ENCODE data around the gene PCDHGA5. TPM values are rescaled to one million over a fixed set of nuclear protein-coding genes. Genes with fewer than 3 reads are reported as not detected.
"Not testable (repeated sequence)": the region's sequence is repeated elsewhere in the genome, so short reads cannot be mapped to it uniquely, and the experiment has no call there.

Gene PCDHGA5
- total RNA-seq, 2 experiments from 2014 or later: 0.05 TPM; not detected in 1

DNA sequence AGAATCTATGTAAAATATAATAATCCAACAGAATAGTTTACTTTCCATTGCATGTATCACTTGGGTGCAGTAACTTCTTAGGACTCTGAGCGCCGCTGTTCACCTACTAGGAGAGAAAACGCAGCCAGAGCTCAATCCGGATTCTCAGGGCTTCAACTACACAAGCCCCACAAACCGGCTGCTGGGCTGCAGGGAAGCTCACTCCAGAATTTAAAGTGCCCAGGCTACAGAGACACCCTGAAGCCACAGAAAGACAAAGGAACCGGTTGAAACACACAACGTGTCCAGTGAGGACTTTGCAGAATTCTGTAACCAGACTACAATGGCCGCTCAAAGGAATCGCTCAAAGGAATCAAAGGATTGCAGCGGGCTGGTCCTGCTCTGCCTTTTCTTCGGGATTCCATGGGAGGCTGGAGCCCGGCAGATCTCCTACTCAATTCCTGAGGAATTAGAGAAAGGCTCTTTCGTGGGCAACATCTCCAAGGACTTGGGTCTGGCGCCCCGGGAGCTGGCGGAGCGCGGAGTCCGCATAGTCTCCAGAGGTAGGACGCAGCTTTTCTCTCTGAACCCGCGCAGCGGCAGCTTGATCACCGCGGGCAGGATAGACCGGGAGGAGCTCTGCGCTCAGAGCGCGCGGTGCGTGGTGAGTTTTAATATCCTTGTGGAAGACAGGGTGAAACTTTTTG, 49.0 kb downstream of the PCDHGA5 start, which contains the start of gene PCDHGA10:
Gene PCDHGA10, plus strand, starts transcription at position 134 of the 686 bp plus-strand sequence. Its CDS starts 189 bp downstream, at position 323.
- H3K9me3 Mint-ChIP-seq: peaks cover 20% of the 10 kb centered on the region
- DNase-seq: peak; percentile 73
- H3K36me3 Mint-ChIP-seq (ENCODE audit: low read depth): peaks cover 25% of the 10 kb centered on the region
- H3K27ac Mint-ChIP-seq: no peak within 1 kb of the TSS
- peaks cover 16% of the 10 kb centered on the region for H3K4me1 Mint-ChIP-seq (ENCODE audit: low read depth)
- peaks cover 69% of the 10 kb centered on the region for H3K27me3 Mint-ChIP-seq (ENCODE audit: low read depth)
- intact Hi-C loops (cut with micrococcal nuclease): loop anchor here (1.0 to 10.0 kb wide), 6 partner anchors 92 to 462 kb away; partner anchors contain the start of genes DIAPH1, PCDH1 and TAF7
- peak within 1 kb of the TSS; percentile 78 for H3K4me3 Mint-ChIP-seq
- CTCF ChIA-PET: interaction anchor here (0.6 to 7.2 kb wide), 30 partner anchors 8 to 191 kb away, joined by 3 to 45 read pairs (median 4); partner anchors contain the start of genes PCDHGA11, PCDHGA12, PCDHGA5 and PCDHGA9

DNA sequence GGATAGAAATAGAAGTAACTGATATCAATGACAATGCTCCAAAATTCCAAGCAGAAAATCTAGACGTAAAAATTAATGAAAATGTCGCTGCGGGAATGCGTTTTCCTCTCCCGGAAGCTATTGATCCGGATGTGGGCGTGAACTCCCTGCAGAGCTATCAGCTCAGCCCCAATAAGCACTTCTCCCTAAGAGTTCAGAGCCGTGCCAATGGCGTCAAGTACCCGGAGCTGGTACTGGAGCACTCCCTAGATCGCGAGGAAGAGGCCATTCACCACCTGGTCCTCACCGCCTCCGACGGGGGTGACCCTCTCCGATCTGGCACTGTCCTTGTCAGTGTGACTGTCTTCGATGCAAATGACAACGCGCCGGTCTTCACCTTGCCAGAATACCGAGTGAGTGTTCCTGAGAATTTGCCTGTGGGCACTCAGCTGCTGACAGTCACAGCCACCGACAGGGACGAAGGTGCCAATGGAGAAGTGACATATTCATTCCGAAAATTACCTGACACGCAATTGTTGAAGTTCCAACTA, 49.6 kb downstream of the PCDHGA5 start:
- Mint-ChIP-seq H3K36me3 (ENCODE audit: low read depth) (peaks cover 30% of the 10 kb centered on the region), H3K27ac (no peak overlapping the region), H3K9me3 (peaks cover 22% of the 10 kb centered on the region), H3K27me3 (ENCODE audit: low read depth) (peaks cover 69% of the 10 kb centered on the region), H3K4me1 (ENCODE audit: low read depth) (peaks cover 16% of the 10 kb centered on the region), H3K4me3 (peak overlapping the region; percentile 78)
- CTCF ChIA-PET: interaction anchor here (0.6 to 7.2 kb wide), 26 partner anchors 8 to 153 kb away, joined by 3 to 45 read pairs (median 5); partner anchors contain the start of genes PCDHGA11, PCDHGA12, PCDHGA5 and PCDHGA9
- intact Hi-C loops (cut with micrococcal nuclease): loop anchor here (1.0 to 10.0 kb wide), 5 partner anchors 93 to 461 kb away; partner anchors contain the start of genes DIAPH1, PCDH1 and TAF7
- no peak for DNase-seq

DNA sequence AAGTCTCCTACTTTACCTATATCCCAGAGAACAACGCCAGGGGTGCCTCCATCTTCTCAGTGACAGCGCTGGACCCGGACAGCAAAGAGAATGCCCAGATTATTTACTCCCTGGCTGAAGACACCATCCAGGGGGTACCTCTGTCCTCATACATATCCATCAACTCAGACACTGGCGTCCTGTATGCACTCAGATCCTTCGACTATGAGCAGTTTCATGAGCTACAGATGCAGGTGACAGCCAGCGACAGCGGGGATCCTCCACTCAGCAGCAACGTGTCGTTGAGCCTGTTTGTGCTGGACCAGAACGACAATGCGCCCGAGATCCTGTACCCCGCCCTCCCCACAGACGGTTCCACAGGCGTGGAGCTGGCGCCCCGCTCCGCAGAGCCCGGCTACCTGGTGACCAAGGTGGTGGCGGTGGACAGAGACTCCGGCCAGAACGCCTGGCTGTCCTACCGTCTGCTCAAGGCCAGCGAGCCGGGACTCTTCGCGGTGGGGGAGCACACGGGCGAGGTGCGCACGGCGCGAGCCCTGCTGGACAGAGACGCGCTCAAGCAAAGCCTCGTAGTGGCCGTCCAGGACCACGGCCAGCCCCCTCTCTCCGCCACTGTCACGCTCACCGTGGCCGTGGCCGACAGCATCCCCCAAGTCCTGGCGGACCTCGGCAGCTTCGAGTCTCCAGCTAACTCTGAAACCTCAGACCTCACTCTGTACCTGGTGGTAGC, 50.7 kb downstream of the PCDHGA5 start:
- Mint-ChIP-seq H3K9me3 (peaks cover 21% of the 10 kb centered on the region), H3K4me1 (ENCODE audit: low read depth) (peaks cover 16% of the 10 kb centered on the region), H3K27me3 (ENCODE audit: low read depth) (peaks cover 70% of the 10 kb centered on the region), H3K36me3 (ENCODE audit: low read depth) (peaks cover 27% of the 10 kb centered on the region), H3K27ac (peak overlapping the region; percentile 9)
- CTCF ChIA-PET: interaction anchor here (0.8 to 7.2 kb wide), 7 partner anchors 16 to 149 kb away, joined by 3 to 45 read pairs (median 5); partner anchors contain the start of gene PCDHGA12
- intact Hi-C loops (cut with micrococcal nuclease): loop anchor here (5.0 to 10.0 kb wide), 2 partner anchors 203 to 460 kb away; partner anchors contain the start of genes DIAPH1 and PCDH1
- DNase-seq, H3K4me3 Mint-ChIP-seq: not testable (repeated sequence)

DNA sequence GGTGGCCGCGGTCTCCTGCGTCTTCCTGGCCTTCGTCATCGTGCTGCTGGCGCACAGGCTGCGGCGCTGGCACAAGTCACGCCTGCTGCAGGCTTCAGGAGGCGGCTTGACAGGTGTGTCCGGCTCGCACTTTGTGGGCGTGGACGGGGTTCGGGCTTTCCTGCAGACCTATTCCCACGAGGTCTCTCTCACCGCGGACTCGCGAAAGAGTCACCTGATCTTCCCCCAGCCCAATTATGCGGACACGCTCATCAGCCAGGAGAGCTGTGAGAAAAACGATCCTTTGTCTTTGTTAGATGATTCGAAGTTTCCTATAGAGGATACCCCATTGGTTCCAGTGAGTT, 51.3 kb downstream of the PCDHGA5 start:
- Mint-ChIP-seq H3K9me3 (peaks cover 22% of the 10 kb centered on the region), H3K27me3 (ENCODE audit: low read depth) (peaks cover 68% of the 10 kb centered on the region), H3K36me3 (ENCODE audit: low read depth) (peaks cover 29% of the 10 kb centered on the region), H3K4me1 (ENCODE audit: low read depth) (peaks cover 16% of the 10 kb centered on the region)
- H3K27ac Mint-ChIP-seq, H3K4me3 Mint-ChIP-seq, DNase-seq: not testable (repeated sequence)
- intact Hi-C loops (cut with micrococcal nuclease): loop anchor here (10.0 kb wide), 1 partner anchor 460 kb away; the partner anchor contains the start of gene PCDH1
- CTCF ChIA-PET: interaction anchor here (0.7 to 7.2 kb wide), 3 partner anchors 15 to 152 kb away, joined by 3 to 45 read pairs (median 4); partner anchors contain the start of gene PCDHGA12

Other genes starting within 250 kb of the PCDHGA5 start
- gene PCDHB4, start 242.3 kb upstream of the PCDHGA5 start, total RNA-seq: not detected
- not detected for gene PCDHB5, start 229.0 kb upstream of the PCDHGA5 start, total RNA-seq
- gene PCDHB6, start 214.1 kb upstream of the PCDHGA5 start, total RNA-seq: not detected
- not detected for gene PCDHB7, start 191.5 kb upstream of the PCDHGA5 start, total RNA-seq
- gene PCDHB8, start 186.4 kb upstream of the PCDHGA5 start, total RNA-seq: not detected
- gene PCDHB16, start 181.8 kb upstream of the PCDHGA5 start, total RNA-seq: not detected
- not detected for gene PCDHB9, start 177.0 kb upstream of the PCDHGA5 start, total RNA-seq
- gene PCDHB10, start 171.8 kb upstream of the PCDHGA5 start, total RNA-seq: not detected
- gene PCDHB11, start 164.5 kb upstream of the PCDHGA5 start, total RNA-seq: not detected
- gene PCDHB12, start 155.4 kb upstream of the PCDHGA5 start, total RNA-seq: not detected
- not detected for gene PCDHB13, start 150.2 kb upstream of the PCDHGA5 start, total RNA-seq
- not detected for gene PCDHB14, start 140.8 kb upstream of the PCDHGA5 start, total RNA-seq
- not detected for gene PCDHB15, start 118.8 kb upstream of the PCDHGA5 start, total RNA-seq
- gene SLC25A2, start 60.1 kb upstream of the PCDHGA5 start, total RNA-seq: not detected
- gene TAF7, start 43.4 kb upstream of the PCDHGA5 start, total RNA-seq: 10 to 100 TPM; 57.0 to 57.9 TPM
- gene PCDHGA1, start 33.6 kb upstream of the PCDHGA5 start, total RNA-seq: not detected
- gene PCDHGA2, start 25.4 kb upstream of the PCDHGA5 start, total RNA-seq: not detected
- not detected for gene PCDHGA3, start 20.3 kb upstream of the PCDHGA5 start, total RNA-seq
- not detected for gene PCDHGB1, start 14.1 kb upstream of the PCDHGA5 start, total RNA-seq
- not detected for gene PCDHGA4, start 9.1 kb upstream of the PCDHGA5 start, total RNA-seq
- gene PCDHGB2, start 4.2 kb upstream of the PCDHGA5 start, total RNA-seq: not detected
- under 1 TPM in 1 of 2 experiments, not detected in 1; 0.07 TPM for gene PCDHGB3, start 6.1 kb downstream of the PCDHGA5 start, total RNA-seq
- under 1 TPM; 0.05 to 0.07 TPM for gene PCDHGA6, start 9.7 kb downstream of the PCDHGA5 start, total RNA-seq
- gene PCDHGA7, start 18.6 kb downstream of the PCDHGA5 start, total RNA-seq: not detected
- gene PCDHGB4, start 23.5 kb downstream of the PCDHGA5 start, total RNA-seq: not detected
- not detected for gene PCDHGA8, start 28.5 kb downstream of the PCDHGA5 start, total RNA-seq
- under 1 TPM in 1 of 2 experiments, not detected in 1; 0.12 TPM for gene PCDHGB5, start 33.8 kb downstream of the PCDHGA5 start, total RNA-seq
- gene PCDHGA9, start 38.6 kb downstream of the PCDHGA5 start, total RNA-seq: under 1 TPM in 1 of 2 experiments, not detected in 1; 0.07 TPM
- gene PCDHGB6, start 43.9 kb downstream of the PCDHGA5 start, total RNA-seq: under 1 TPM in 1 of 2 experiments, not detected in 1; 0.05 TPM
- under 1 TPM in 1 of 2 experiments, not detected in 1; 0.05 TPM for gene PCDHGA10, start 48.8 kb downstream of the PCDHGA5 start, total RNA-seq
- not detected for gene PCDHGB7, start 53.5 kb downstream of the PCDHGA5 start, total RNA-seq
- under 1 TPM; 0.10 to 0.17 TPM for gene PCDHGA11, start 56.9 kb downstream of the PCDHGA5 start, total RNA-seq
- not detected for gene PCDHGA12, start 66.3 kb downstream of the PCDHGA5 start, total RNA-seq
- under 1 TPM; 0.12 to 0.17 TPM for gene PCDHGC3, start 111.8 kb downstream of the PCDHGA5 start, total RNA-seq
- not detected for gene PCDHGC4, start 120.9 kb downstream of the PCDHGA5 start, total RNA-seq
- not detected for gene PCDHGC5, start 124.9 kb downstream of the PCDHGA5 start, total RNA-seq

All from activated naive CD4-positive, alpha-beta T cell treated with anti-CD3 and anti-CD28 coated beads for 36 hours (primary cell).